ENCODE results near the gene SUGCT.
"Not testable (repeated sequence)": the region's sequence is repeated elsewhere in the genome, so short reads cannot be mapped to it uniquely, and the experiment has no call there.

Gene SUGCT

GRCh38 chr7:40211276-40212003, 76.6 kb downstream of the SUGCT start:
- Histone ChIP-seq H3K4me3 (ENCODE audit: low read depth in 1 of 2, low read length in 2 of 2) (no peak overlapping the region), H3K79me2 (ENCODE audit: insufficient read depth, low read length) (no peaks in the 10 kb centered on the region), H3K9ac (ENCODE audit: low read depth, low read length) (no peak overlapping the region), H3K27ac (ENCODE audit: low read length) (no peak overlapping the region), H3K9me3 (ENCODE audit: insufficient read depth, low read length, severe bottlenecking) (no peaks in the 10 kb centered on the region), H3K36me3 (ENCODE audit: insufficient read depth, low read length) (no peaks in the 10 kb centered on the region), H3K4me1 (ENCODE audit: insufficient read depth, low read length) (no peaks in the 10 kb centered on the region), H3K27me3 (ENCODE audit: insufficient read depth, low read length, poor library complexity) (no peaks in the 10 kb centered on the region), H3K4me2 (ENCODE audit: insufficient read depth, low read length) (no peak overlapping the region), H2AFZ (ENCODE audit: low read depth, low read length) (no peak overlapping the region), H4K20me1 (ENCODE audit: insufficient read depth, low read length) (no peaks in the 10 kb centered on the region)
- ATAC-seq (ENCODE audit: insufficient read depth, low read depth) (no peak), DNase-seq (no peak)
- TF ChIP-seq CTCF (IDR thresholded peaks at IDR 0.05; ENCODE audit: borderline replicate concordance, extremely low read depth, low read length, poor library complexity, severe bottlenecking) (no peak), EZH2 (IDR thresholded peaks at IDR 0.05; ENCODE audit: borderline replicate concordance, low read depth, low read length, severe bottlenecking) (no peak)

GRCh38 chr7:40213291-40213690, 78.5 kb downstream of the SUGCT start:
- no peaks in the 10 kb centered on the region for H3K79me2 ChIP-seq (ENCODE audit: insufficient read depth, low read length)
- no peak overlapping the region for H3K27ac ChIP-seq (ENCODE audit: low read length)
- TF ChIP-seq CTCF (IDR thresholded peaks at IDR 0.05; ENCODE audit: borderline replicate concordance, extremely low read depth, low read length, poor library complexity, severe bottlenecking) (no peak), EZH2 (IDR thresholded peaks at IDR 0.05; ENCODE audit: borderline replicate concordance, low read depth, low read length, severe bottlenecking) (no peak)
- no peaks in the 10 kb centered on the region for H3K27me3 ChIP-seq (ENCODE audit: insufficient read depth, low read length, poor library complexity)
- DNase-seq: no peak
- no peak overlapping the region for H2AFZ ChIP-seq (ENCODE audit: low read depth, low read length)
- H4K20me1 ChIP-seq (ENCODE audit: insufficient read depth, low read length): no peaks in the 10 kb centered on the region
- no peak overlapping the region for H3K9ac ChIP-seq (ENCODE audit: low read depth, low read length)
- no peak overlapping the region for H3K4me3 ChIP-seq (ENCODE audit: low read depth in 1 of 2, low read length in 2 of 2)
- no peaks in the 10 kb centered on the region for H3K4me1 ChIP-seq (ENCODE audit: insufficient read depth, low read length)
- ATAC-seq (ENCODE audit: insufficient read depth, low read depth): no peak
- H3K4me2 ChIP-seq (ENCODE audit: insufficient read depth, low read length): no peak overlapping the region
- no peaks in the 10 kb centered on the region for H3K36me3 ChIP-seq (ENCODE audit: insufficient read depth, low read length)
- H3K9me3 ChIP-seq (ENCODE audit: insufficient read depth, low read length, severe bottlenecking): no peaks in the 10 kb centered on the region

GRCh38 chr7:40213856-40214255, 79.1 kb downstream of the SUGCT start:
- H3K27ac ChIP-seq (ENCODE audit: low read length): no peak overlapping the region
- DNase-seq (no peak), ATAC-seq (ENCODE audit: insufficient read depth, low read depth) (no peak)
- no peaks in the 10 kb centered on the region for H3K79me2 ChIP-seq (ENCODE audit: insufficient read depth, low read length)
- no peaks in the 10 kb centered on the region for H3K36me3 ChIP-seq (ENCODE audit: insufficient read depth, low read length)
- H3K27me3 ChIP-seq (ENCODE audit: insufficient read depth, low read length, poor library complexity): no peaks in the 10 kb centered on the region
- H3K9me3 ChIP-seq (ENCODE audit: insufficient read depth, low read length, severe bottlenecking): no peaks in the 10 kb centered on the region
- H3K4me1 ChIP-seq (ENCODE audit: insufficient read depth, low read length): no peaks in the 10 kb centered on the region
- no peaks in the 10 kb centered on the region for H4K20me1 ChIP-seq (ENCODE audit: insufficient read depth, low read length)
- TF ChIP-seq CTCF (IDR thresholded peaks at IDR 0.05; ENCODE audit: borderline replicate concordance, extremely low read depth, low read length, poor library complexity, severe bottlenecking): no peak
- TF ChIP-seq EZH2 (IDR thresholded peaks at IDR 0.05; ENCODE audit: borderline replicate concordance, low read depth, low read length, severe bottlenecking): no peak
- no peak overlapping the region for H2AFZ ChIP-seq (ENCODE audit: low read depth, low read length)
- H3K4me2 ChIP-seq (ENCODE audit: insufficient read depth, low read length): no peak overlapping the region
- H3K9ac ChIP-seq (ENCODE audit: low read depth, low read length): no peak overlapping the region
- H3K4me3 ChIP-seq (ENCODE audit: low read depth in 1 of 2, low read length in 2 of 2): no peak overlapping the region

GRCh38 chr7:40218612-40219011, 83.8 kb downstream of the SUGCT start:
- not testable (repeated sequence) for H3K27ac ChIP-seq (ENCODE audit: low read length); H3K27me3 ChIP-seq (ENCODE audit: insufficient read depth, low read length, poor library complexity); ATAC-seq (ENCODE audit: insufficient read depth, low read depth); H3K4me3 ChIP-seq (ENCODE audit: low read depth in 1 of 2, low read length in 2 of 2); H3K9ac ChIP-seq (ENCODE audit: low read depth, low read length); H3K36me3 ChIP-seq (ENCODE audit: insufficient read depth, low read length); H3K79me2 ChIP-seq (ENCODE audit: insufficient read depth, low read length); H3K9me3 ChIP-seq (ENCODE audit: insufficient read depth, low read length, severe bottlenecking); H4K20me1 ChIP-seq (ENCODE audit: insufficient read depth, low read length); H3K4me1 ChIP-seq (ENCODE audit: insufficient read depth, low read length); H2AFZ ChIP-seq (ENCODE audit: low read depth, low read length); DNase-seq; H3K4me2 ChIP-seq (ENCODE audit: insufficient read depth, low read length)

Measured in DND-41 (cell line).